Epithelial cell of esophagus (primary cell): ENCODE data around the gene TSNAX.

Experiments used
- DNase-seq: peaks from one replicate; pipeline ENCODE4 v3.0.0; 2010; ENCODE audit warnings: low read depth
- H3K4me3 ChIP-seq: 2 replicates; pipeline ENCODE4 v1.5.1; 2011; ENCODE audit warnings: mild to moderate bottlenecking, low read length, control low read depth
- CTCF ChIP-seq: IDR thresholded peaks from 2 replicates; pipeline ENCODE4 v1.5.1; 2011; ENCODE audit warnings: low read depth, mild to moderate bottlenecking, low read length, control low read depth, inconsistent platforms; ENCODE audit not compliant: insufficient read depth; ENCODE audit errors: missing control alignments

The TSNAX gene

GRCh38 chr1:231604276-231604621 lies 75.8 kb downstream of the TSNAX start:
- H3K4me3 ChIP-seq = no peak overlapping the region
- no peak for DNase-seq
- no peak for TF ChIP-seq CTCF

- no peak for TF ChIP-seq CTCF
- no peak for DNase-seq
- H3K4me3 ChIP-seq = no peak overlapping the region
Measured at GRCh38 chr1:231605149-231606100, 77.0 kb downstream of the TSNAX start.

GRCh38 chr1:231606712-231607111 lies 78.2 kb downstream of the TSNAX start:
- no peak overlapping the region for H3K4me3 ChIP-seq
- DNase-seq = peak; percentile 74
- no peak for TF ChIP-seq CTCF

GRCh38 chr1:231610388-231610787 lies 81.9 kb downstream of the TSNAX start:
- TF ChIP-seq CTCF = no peak
- DNase-seq = no peak
- H3K4me3 ChIP-seq = no peak overlapping the region

GRCh38 chr1:231611111-231611510 lies 82.6 kb downstream of the TSNAX start:
- no peak overlapping the region for H3K4me3 ChIP-seq
- no peak for TF ChIP-seq CTCF
- no peak for DNase-seq

- no peak overlapping the region for H3K4me3 ChIP-seq
- no peak for TF ChIP-seq CTCF
- DNase-seq = peak; percentile 10
Measured at GRCh38 chr1:231611851-231612250, 83.4 kb downstream of the TSNAX start.
